Hepatocyte (in vitro differentiated cells): ENCODE measurements around the gene SLX9.

Experiments used
- EZH2 ChIP-seq: fragments of 200-600 bp; sonication (generic); IDR thresholded peaks from 2 replicates; pipeline ENCODE4 v1.6.1; 2016; ENCODE audit warnings: antibody characterized with exemption, mild to moderate bottlenecking, borderline replicate concordance
- TF ChIP-seq, protein P1 (sequence below): fragments of 200-600 bp; sonication (generic); IDR thresholded peaks from 2 replicates; pipeline ENCODE4 v1.5.1; 2016; ENCODE audit warnings: antibody characterized with exemption, mild to moderate bottlenecking; ENCODE audit not compliant: poor library complexity

DNA sequence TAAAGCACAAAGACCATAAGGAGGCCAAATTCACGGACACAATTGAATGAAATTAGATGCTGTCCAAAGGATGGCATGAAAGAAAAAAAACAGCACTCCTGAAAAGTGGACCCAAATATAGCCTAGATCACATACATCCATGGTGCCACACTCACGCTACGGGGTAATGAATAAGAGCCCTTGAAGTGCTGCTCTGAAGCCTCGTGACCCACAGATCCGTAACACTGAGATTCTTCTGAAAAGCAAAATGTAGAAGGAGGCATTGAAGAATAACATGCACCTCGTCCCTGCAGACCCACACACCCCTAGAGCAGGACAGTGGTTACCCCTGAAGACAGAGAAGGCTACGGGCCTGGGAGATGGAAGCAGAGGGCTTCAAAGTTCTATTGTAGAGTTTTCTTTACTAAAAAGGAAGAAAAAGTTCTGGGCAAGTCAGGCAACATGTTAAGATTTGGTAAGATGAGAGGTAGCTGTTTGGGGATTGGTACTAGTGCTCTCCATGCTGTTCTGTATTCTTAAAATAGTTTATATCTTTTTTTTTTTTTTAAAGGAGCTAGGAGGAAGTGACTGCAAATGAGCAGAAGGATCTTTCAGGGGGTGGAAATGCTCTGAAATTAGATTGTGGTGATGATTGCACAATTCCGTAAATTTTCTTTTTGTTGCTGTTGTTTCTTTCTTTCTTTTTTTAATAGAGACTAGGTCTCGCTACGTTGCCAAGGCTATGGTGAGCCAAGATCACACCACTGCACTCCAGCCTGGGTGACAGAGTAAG is 15.0 kb upstream of the SLX9 start:
- TF ChIP-seq EZH2, result no peak
- TF ChIP-seq, protein P1, sequence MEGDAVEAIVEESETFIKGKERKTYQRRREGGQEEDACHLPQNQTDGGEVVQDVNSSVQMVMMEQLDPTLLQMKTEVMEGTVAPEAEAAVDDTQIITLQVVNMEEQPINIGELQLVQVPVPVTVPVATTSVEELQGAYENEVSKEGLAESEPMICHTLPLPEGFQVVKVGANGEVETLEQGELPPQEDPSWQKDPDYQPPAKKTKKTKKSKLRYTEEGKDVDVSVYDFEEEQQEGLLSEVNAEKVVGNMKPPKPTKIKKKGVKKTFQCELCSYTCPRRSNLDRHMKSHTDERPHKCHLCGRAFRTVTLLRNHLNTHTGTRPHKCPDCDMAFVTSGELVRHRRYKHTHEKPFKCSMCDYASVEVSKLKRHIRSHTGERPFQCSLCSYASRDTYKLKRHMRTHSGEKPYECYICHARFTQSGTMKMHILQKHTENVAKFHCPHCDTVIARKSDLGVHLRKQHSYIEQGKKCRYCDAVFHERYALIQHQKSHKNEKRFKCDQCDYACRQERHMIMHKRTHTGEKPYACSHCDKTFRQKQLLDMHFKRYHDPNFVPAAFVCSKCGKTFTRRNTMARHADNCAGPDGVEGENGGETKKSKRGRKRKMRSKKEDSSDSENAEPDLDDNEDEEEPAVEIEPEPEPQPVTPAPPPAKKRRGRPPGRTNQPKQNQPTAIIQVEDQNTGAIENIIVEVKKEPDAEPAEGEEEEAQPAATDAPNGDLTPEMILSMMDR, result no peak
